ENCODE results near the gene ABHD10. TPM values are rescaled to one million over a fixed set of nuclear protein-coding genes. Genes with fewer than 3 reads are reported as not detected.

ABHD10 gene
- total RNA-seq, 1 experiment from 2014 or later: 21.8 TPM

GRCh38 chr3:112004669-112005068, 25.8 kb downstream of the ABHD10 start:
- Histone ChIP-seq H3K56ac (ENCODE audit: insufficient read length, low read depth, low read length) (no peak overlapping the region), H3K4ac (ENCODE audit: low read depth, low read length) (no peak overlapping the region), H2AFZ (ENCODE audit: low read length) (no peak overlapping the region), H3K4me2 (ENCODE audit: insufficient read depth, insufficient read length, low read length) (no peak overlapping the region), H4K20me1 (ENCODE audit: control insufficient read depth, insufficient read depth, insufficient read length) (no peaks in the 10 kb centered on the region), H3K23ac (ENCODE audit: insufficient read length, low read depth, low read length) (no peak overlapping the region), H3K27ac (ENCODE audit: insufficient read length, low read depth, low read length) (no peak overlapping the region), H3K79me1 (ENCODE audit: insufficient read depth, low read depth, low read length, poor library complexity, severe bottlenecking) (no peaks in the 10 kb centered on the region), H3K23me2 (ENCODE audit: insufficient read length, low read depth, low read length, poor library complexity, severe bottlenecking) (peaks cover 3% of the 10 kb centered on the region), H4K8ac (replicated peaks; ENCODE audit: insufficient read length, low read depth, low read length) (no peak overlapping the region), H3K14ac (ENCODE audit: insufficient read depth, low read length) (no peak overlapping the region), H3K9ac (ENCODE audit: extremely low read depth, insufficient read length, low read length) (no peak overlapping the region), H3K4me1 (ENCODE audit: insufficient read depth, low read length) (0 out of 2 replicates have a peak, but pooled peaks cover 7% of the 10 kb centered on the region), H3K9me3 (ENCODE audit: control insufficient read depth, low read depth, low read length) (no peaks in the 10 kb centered on the region), H3K79me2 (ENCODE audit: insufficient read depth, low read length) (no peaks in the 10 kb centered on the region), H3K18ac (ENCODE audit: insufficient read length, low read depth, low read length) (no peak overlapping the region), H2AK5ac (ENCODE audit: insufficient read length, low read length) (no peak overlapping the region), H2BK5ac (ENCODE audit: insufficient read length, low read length) (no peak overlapping the region), H2BK15ac (ENCODE audit: low read depth, low read length) (no peak overlapping the region), H4K91ac (ENCODE audit: insufficient read length, low read depth, low read length) (no peak overlapping the region), H4K5ac (ENCODE audit: insufficient read length, low read depth, low read length) (no peak overlapping the region), H2BK12ac (ENCODE audit: insufficient read length, low read depth, low read length) (no peak overlapping the region), H3K27me3 (ENCODE audit: insufficient read depth, low read length) (no peaks in the 10 kb centered on the region), H3T11ph (ENCODE audit: low read length) (no peak overlapping the region), H2BK20ac (ENCODE audit: low read depth, low read length, poor library complexity, severe bottlenecking) (no peak overlapping the region), H2BK120ac (ENCODE audit: low read depth, low read length, poor library complexity, severe bottlenecking) (no peak overlapping the region)
- Mint-ChIP-seq H3K27ac (no peak overlapping the region), H3K4me1 (peaks cover 28 to 47% of the 10 kb centered on the region in 2 experiments), H3K36me3 (ENCODE audit: insufficient read depth in 1 of 3, low read depth in 3 of 3) (peaks cover 0 to 15% (median 5%) of the 10 kb centered on the region in 3 experiments; a peak in 4 of 7 replicates), H3K27me3 (ENCODE audit: low read depth) (peaks cover 6% of the 10 kb centered on the region), H3K4me3 (no peak overlapping the region), H3K9me3 (no peaks in the 10 kb centered on the region)
- TF ChIP-seq CTCF (conservative IDR thresholded peaks at IDR 0.05): no peak
- no peak for DNase-seq
- WGBS (ENCODE audit: extremely low coverage, insufficient read length, low lambda C conversion rate): no CpG with 5 or more reads among the region's 2 CpGs
